HepG2 (cell line): ENCODE results near the gene ACSL6. TPM values are rescaled to one million over a fixed set of nuclear protein-coding genes. Genes with fewer than 3 reads are reported as not detected.
A peak's percentile ranks its signal among the peaks of the same experiment; 100 is the strongest.

ENCODE experiments used
- ATF1 ChIP-seq: IDR thresholded peaks from 2 replicates; pipeline ENCODE4 v1.6.1; 2016; ENCODE audit warnings: mild to moderate bottlenecking, control low read depth
- CBX1 ChIP-seq: IDR thresholded peaks from one replicate; pipeline ENCODE4 v1.6.1; 2016; ENCODE audit warnings: antibody characterized with exemption, low read depth
- CBX5 ChIP-seq: sonication (generic); formaldehyde crosslinking; IDR thresholded peaks from 2 replicates; pipeline ENCODE4 v1.4.0; 2020; ENCODE audit warnings: missing genetic modification reagents, borderline replicate concordance
- CC2D1A ChIP-seq: sonication (generic); formaldehyde crosslinking; IDR thresholded peaks from 2 replicates; pipeline ENCODE4 v1.8.1; 2023; ENCODE audit warnings: mild to moderate bottlenecking, missing genetic modification reagents
- FOXP1 ChIP-seq, 2 experiments: fragments of 450-650 bp in 1 of 2; IDR thresholded peaks; 2 replicates each; pipeline ENCODE4 v1.6.1; 2017 to 2018; ENCODE audit warnings: antibody characterized with exemption in 1 of 2
- HNRNPH1 ChIP-seq: fragments of 200-400 bp; formaldehyde crosslinking; optimal IDR thresholded peaks from 2 replicates; pipeline ENCODE3; 2017; ENCODE audit warnings: mild to moderate bottlenecking, low read depth, low read length
- KLF13 ChIP-seq: sonication (generic); formaldehyde crosslinking; IDR thresholded peaks from 2 replicates; pipeline ENCODE4 v1.4.0; 2020; ENCODE audit warnings: mild to moderate bottlenecking, missing genetic modification reagents
- MBNL3 ChIP-seq: fragments of 250-450 bp; sonication (Bioruptor Pico); conservative IDR thresholded peaks from 2 replicates; pipeline ENCODE4 v1.8.0; 2022; ENCODE audit warnings: mild to moderate bottlenecking, inconsistent platforms
- NR2F1 ChIP-seq, 2 experiments: fragments of 450-650 bp in 1 of 2; formaldehyde crosslinking in 1 of 2; IDR thresholded peaks; 2 replicates each; pipeline versions ENCODE4 v1.5.0 to v1.6.1; 2016 to 2020; ENCODE audit warnings: mild to moderate bottlenecking in 1 of 2, missing compliant biosample characterization in 1 of 2, missing genetic modification reagents in 1 of 2, moderate library complexity in 1 of 2
- RFX5 ChIP-seq: IDR thresholded peaks from 2 replicates; pipeline ENCODE4 v1.6.1; 2011; ENCODE audit warnings: low read depth, low read length, improper control_type of control experiment
- SNAPC2 ChIP-seq: sonication (generic); formaldehyde crosslinking; IDR thresholded peaks from 2 replicates; pipeline ENCODE4 v1.8.1; 2022; ENCODE audit warnings: mild to moderate bottlenecking, missing genetic modification reagents
- SOX6 ChIP-seq, 2 experiments: fragments of 450-650 bp in 1 of 2; sonication (generic) in 1 of 2; formaldehyde crosslinking in 1 of 2; IDR thresholded peaks; 2 replicates each; pipeline versions ENCODE4 v1.4.0 to v1.6.1; 2017 to 2020; ENCODE audit warnings: antibody characterized with exemption in 1 of 2, mild to moderate bottlenecking in 1 of 2, missing genetic modification reagents in 1 of 2
- SRSF4 ChIP-seq: fragments of 200-400 bp; formaldehyde crosslinking; IDR thresholded peaks from one replicate; pipeline ENCODE4 v1.6.1; 2018; ENCODE audit warnings: mild to moderate bottlenecking, low read depth, low read length, moderate library complexity; ENCODE audit not compliant: poor library complexity, severe bottlenecking
- TGIF2 ChIP-seq: IDR thresholded peaks from 2 replicates; pipeline ENCODE4 v1.6.1; 2016; ENCODE audit warnings: control low read depth, missing compliant biosample characterization
- YY1 ChIP-seq: IDR thresholded peaks from 2 replicates; pipeline ENCODE4 v1.6.1; 2011; ENCODE audit warnings: low read length, low read depth, moderate library complexity, mild to moderate bottlenecking; ENCODE audit not compliant: insufficient read depth, insufficient replicate concordance
- ZFP36 ChIP-seq: fragments of 150-350 bp; IDR thresholded peaks from 2 replicates; pipeline ENCODE4 v1.6.1; 2018; ENCODE audit warnings: borderline replicate concordance, low read length, low read depth; ENCODE audit not compliant: partially characterized antibody
- ZMAT3 ChIP-seq: sonication (generic); formaldehyde crosslinking; conservative IDR thresholded peaks from 2 replicates; pipeline ENCODE4 v1.7.0; 2021; ENCODE audit warnings: missing genetic modification reagents
- ZNF614 ChIP-seq: IDR thresholded peaks from 2 replicates; pipeline ENCODE4 v1.6.1; 2018; ENCODE audit warnings: missing biosample characterization, missing genetic modification reagents, inconsistent platforms, borderline replicate concordance
- ZNF841 ChIP-seq: sonication (generic); formaldehyde crosslinking; IDR thresholded peaks from 2 replicates; pipeline ENCODE4 v1.8.1; 2023; ENCODE audit warnings: missing genetic modification reagents, borderline replicate concordance
- polyA plus RNA-seq, 8 experiments: library from polyadenylated mRNA; depleted of rRNA in 3 of 8; stranded (reverse) in 7 of 8; unstranded in 1 of 8; fragments of >200 nt; fragmentation: Illumina TruSeq in 4 of 8; extraction: Trizol in 4 of 8; gene quantifications; 2 replicates each; pipeline versions ENCODE4 v1.2.1 to v1.2.3, GENCODE V29; 2011 to 2016; ENCODE audit warnings: low read depth in 4 of 8, missing spikeins in 1 of 8, mixed read lengths in 1 of 8; ENCODE audit not compliant: insufficient read depth in 1 of 8
- total RNA-seq, 5 experiments: library from RNA; depleted of rRNA; stranded (reverse); fragments of >200 nt; fragmentation: Illumina TruSeq; extraction: Trizol; gene quantifications; 2 replicates each; pipeline ENCODE4 v1.2.3, GENCODE V29; 2016; ENCODE audit warnings: low read depth in 1 of 5
- TF ChIP-seq, protein P1 (sequence below): sonication (generic); formaldehyde crosslinking; IDR thresholded peaks from 2 replicates; pipeline ENCODE4 v1.8.1; 2023; ENCODE audit warnings: mild to moderate bottlenecking, missing genetic modification reagents, borderline replicate concordance
- TF ChIP-seq, protein P2 (sequence below): sonication (generic); formaldehyde crosslinking; IDR thresholded peaks from 2 replicates; pipeline ENCODE4 v1.5.0; 2020; ENCODE audit warnings: missing genetic modification reagents
- TF ChIP-seq, protein P3 (sequence below): IDR thresholded peaks from 2 replicates; pipeline ENCODE4 v1.6.1; 2016; ENCODE audit warnings: mild to moderate bottlenecking
- TF ChIP-seq, protein P4 (sequence below): sonication (generic); formaldehyde crosslinking; IDR thresholded peaks from 2 replicates; pipeline ENCODE4 v1.4.0; 2020; ENCODE audit warnings: mild to moderate bottlenecking, missing genetic modification reagents
- TF ChIP-seq, protein P5 (sequence below): IDR thresholded peaks from 2 replicates; pipeline ENCODE4 v1.6.1; 2016

The ACSL6 gene
- total and polyA plus RNA-seq, 2 of the 13 experiments (the other 11 are each of a cell fraction or from before 2014, with no cell fraction given) = 3.7 to 3.8 TPM

DNA sequence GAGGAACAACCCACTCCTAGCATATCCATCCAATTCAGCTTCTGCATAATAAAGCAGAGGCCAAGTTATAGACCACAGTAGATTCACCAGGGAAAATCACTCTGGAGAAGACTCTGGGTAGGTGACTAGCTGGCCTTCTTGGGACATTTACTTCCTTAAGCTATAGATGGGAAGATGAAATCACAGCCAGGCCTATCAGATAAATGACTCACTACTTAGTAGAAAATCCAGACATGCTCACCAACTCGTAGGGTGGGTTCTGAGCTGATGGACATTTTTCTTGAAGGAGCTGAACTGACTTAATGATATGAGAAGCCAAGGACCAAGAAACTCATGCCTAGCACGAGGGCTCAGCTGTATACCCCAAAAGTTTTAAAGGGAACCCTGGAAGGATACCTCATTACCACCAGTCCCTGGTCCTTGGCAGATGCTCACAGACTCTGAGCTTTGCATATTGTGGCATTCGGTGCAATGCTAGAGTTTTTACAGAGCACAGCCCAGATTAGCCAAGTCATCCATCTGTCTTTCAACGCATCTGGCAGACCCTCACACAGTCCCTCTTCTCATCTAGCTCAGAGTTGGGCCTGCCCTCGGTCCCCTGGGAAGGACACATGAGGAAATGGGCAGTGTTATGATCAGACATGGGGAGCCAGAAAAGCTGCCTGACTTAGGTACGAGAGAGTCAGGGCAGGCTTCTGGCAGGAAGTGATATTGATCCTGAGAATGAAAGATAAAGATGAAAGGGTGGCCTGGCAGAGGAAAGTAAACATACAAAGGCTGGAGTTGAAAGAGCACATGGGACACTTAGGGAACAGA is 15.0 kb downstream of the ACSL6 start (continued):
- TF ChIP-seq, protein P1, sequence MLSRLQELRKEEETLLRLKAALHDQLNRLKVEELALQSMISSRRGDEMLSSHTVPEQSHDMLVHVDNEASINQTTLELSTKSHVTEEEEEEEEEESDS (CRISPR knock-in tag) = peak; percentile 20; the same call in 1 of the 2 replicates
- TF ChIP-seq SNAPC2 (CRISPR knock-in tag) (no peak), SOX6 (IDR thresholded peaks at IDR 0.05) (no peak), SOX6 (CRISPR knock-in tag; IDR thresholded peaks at IDR 0.05) (peak; percentile 93), YY1 (no peak), CBX1 (no peak), ZNF614 (CRISPR knock-in tag) (peak; percentile 91; the same call in 1 of the 2 replicates), ZFP36 (no peak), CC2D1A (no peak), ZMAT3 (CRISPR knock-in tag) (0 out of 2 replicates have a peak, but pooled peaks have one; percentile 25), HNRNPH1 (no peak), KLF13 (CRISPR knock-in tag) (no peak), MBNL3 (no peak), NR2F1 (CRISPR knock-in tag; IDR thresholded peaks at IDR 0.05) (0 out of 4 replicates have a peak, but pooled peaks of 1 of the 2 experiments have one; percentile 25), ZNF841 (no peak), SRSF4 (no peak), TGIF2 (no peak), FOXP1 (IDR thresholded peaks at IDR 0.05) (no peak), FOXP1 (CRISPR knock-in tag; IDR thresholded peaks at IDR 0.05) (peak; percentile 80), CBX5 (CRISPR knock-in tag) (no peak; the same call in 1 of the 2 replicates), RFX5 (no peak), ATF1 (0 out of 2 replicates have a peak, but pooled peaks have one; percentile 29)
- TF ChIP-seq, protein P2, sequence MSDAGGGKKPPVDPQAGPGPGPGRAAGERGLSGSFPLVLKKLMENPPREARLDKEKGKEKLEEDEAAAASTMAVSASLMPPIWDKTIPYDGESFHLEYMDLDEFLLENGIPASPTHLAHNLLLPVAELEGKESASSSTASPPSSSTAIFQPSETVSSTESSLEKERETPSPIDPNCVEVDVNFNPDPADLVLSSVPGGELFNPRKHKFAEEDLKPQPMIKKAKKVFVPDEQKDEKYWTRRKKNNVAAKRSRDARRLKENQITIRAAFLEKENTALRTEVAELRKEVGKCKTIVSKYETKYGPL (CRISPR knock-in tag) = no peak
- TF ChIP-seq, protein P3, sequence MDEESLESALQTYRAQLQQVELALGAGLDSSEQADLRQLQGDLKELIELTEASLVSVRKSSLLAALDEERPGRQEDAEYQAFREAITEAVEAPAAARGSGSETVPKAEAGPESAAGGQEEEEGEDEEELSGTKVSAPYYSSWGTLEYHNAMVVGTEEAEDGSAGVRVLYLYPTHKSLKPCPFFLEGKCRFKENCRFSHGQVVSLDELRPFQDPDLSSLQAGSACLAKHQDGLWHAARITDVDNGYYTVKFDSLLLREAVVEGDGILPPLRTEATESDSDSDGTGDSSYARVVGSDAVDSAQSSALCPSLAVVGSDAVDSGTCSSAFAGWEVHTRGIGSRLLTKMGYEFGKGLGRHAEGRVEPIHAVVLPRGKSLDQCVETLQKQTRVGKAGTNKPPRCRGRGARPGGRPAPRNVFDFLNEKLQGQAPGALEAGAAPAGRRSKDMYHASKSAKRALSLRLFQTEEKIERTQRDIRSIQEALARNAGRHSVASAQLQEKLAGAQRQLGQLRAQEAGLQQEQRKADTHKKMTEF = peak; percentile 96
- TF ChIP-seq, protein P4, sequence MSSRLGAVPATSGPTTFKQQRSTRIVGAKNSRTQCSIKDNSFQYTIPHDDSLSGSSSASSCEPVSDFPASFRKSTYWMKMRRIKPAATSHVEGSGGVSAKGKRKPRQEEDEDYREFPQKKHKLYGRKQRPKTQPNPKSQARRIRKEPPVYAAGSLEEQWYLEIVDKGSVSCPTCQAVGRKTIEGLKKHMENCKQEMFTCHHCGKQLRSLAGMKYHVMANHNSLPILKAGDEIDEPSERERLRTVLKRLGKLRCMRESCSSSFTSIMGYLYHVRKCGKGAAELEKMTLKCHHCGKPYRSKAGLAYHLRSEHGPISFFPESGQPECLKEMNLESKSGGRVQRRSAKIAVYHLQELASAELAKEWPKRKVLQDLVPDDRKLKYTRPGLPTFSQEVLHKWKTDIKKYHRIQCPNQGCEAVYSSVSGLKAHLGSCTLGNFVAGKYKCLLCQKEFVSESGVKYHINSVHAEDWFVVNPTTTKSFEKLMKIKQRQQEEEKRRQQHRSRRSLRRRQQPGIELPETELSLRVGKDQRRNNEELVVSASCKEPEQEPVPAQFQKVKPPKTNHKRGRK (CRISPR knock-in tag) = no peak
- TF ChIP-seq, protein P5, sequence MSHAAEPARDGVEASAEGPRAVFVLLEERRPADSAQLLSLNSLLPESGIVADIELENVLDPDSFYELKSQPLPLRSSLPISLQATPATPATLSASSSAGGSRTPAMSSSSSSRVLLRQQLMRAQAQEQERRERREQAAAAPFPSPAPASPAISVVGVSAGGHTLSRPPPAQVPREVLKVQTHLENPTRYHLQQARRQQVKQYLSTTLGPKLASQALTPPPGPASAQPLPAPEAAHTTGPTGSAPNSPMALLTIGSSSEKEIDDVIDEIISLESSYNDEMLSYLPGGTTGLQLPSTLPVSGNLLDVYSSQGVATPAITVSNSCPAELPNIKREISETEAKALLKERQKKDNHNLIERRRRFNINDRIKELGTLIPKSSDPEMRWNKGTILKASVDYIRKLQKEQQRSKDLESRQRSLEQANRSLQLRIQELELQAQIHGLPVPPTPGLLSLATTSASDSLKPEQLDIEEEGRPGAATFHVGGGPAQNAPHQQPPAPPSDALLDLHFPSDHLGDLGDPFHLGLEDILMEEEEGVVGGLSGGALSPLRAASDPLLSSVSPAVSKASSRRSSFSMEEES (CRISPR knock-in tag) = peak; percentile 88
